Epithelial cell of esophagus (primary cell): ENCODE results near the gene ADAM10.

Experiments
- DNase-seq: peaks from one replicate; pipeline ENCODE4 v3.0.0; 2010; ENCODE audit warnings: low read depth
- H3K4me3 ChIP-seq: 2 replicates; pipeline ENCODE4 v1.5.1; 2011; ENCODE audit warnings: mild to moderate bottlenecking, low read length, control low read depth
- CTCF ChIP-seq: IDR thresholded peaks from 2 replicates; pipeline ENCODE4 v1.5.1; 2011; ENCODE audit warnings: low read depth, mild to moderate bottlenecking, low read length, control low read depth, inconsistent platforms; ENCODE audit not compliant: insufficient read depth; ENCODE audit errors: missing control alignments

ADAM10 gene

GRCh38 chr15:58641660-58642059 is 107.8 kb downstream of the ADAM10 start:
- H3K4me3 ChIP-seq = no peak overlapping the region
- no peak for DNase-seq
- TF ChIP-seq CTCF = no peak

GRCh38 chr15:58639992-58640391 is 109.5 kb downstream of the ADAM10 start:
- no peak overlapping the region for H3K4me3 ChIP-seq
- no peak for TF ChIP-seq CTCF
- no peak for DNase-seq

DNA sequence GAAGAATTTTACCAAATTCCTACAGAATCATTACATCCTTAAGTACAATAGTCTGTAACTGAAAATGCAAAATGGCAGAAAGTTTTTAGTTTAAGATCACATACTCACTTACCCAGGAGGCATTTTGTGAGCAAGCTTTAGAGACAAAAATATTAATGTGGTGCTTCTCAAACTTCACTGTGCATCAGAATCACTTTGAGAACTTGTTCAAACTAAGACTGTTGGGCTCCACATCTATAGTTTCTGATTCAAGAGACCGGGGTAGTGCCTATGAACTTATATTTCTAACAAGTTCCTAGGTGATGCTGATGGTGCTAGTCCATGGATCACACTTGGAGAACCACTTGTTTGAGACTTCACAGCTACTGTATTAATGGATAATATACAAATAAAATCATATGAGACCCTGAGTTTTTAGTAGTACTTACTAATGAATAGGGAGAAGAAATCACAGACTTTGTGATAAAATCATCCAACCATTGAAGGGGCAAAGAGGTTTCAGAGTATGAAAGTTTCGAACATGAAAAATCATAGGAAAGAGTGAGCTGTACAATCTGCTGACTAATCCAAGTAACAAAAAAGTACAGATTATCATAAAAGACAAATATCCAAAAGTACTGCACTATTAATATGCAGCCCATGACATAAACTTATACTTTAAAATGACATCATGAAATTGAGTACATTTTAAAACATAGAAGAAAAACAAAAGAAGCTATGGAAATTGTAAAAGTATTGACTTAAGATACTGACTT is 110.3 kb downstream of the ADAM10 start:
- TF ChIP-seq CTCF = no peak

GRCh38 chr15:58632789-58633188 is 116.7 kb downstream of the ADAM10 start:
- no peak overlapping the region for H3K4me3 ChIP-seq
- no peak for TF ChIP-seq CTCF
- DNase-seq = no peak

More for the DNA sequence above, 110.3 kb downstream of the ADAM10 start:
- H3K4me3 ChIP-seq = no peak overlapping the region
- no peak for DNase-seq

- H3K4me3 ChIP-seq = no peak overlapping the region
- no peak for TF ChIP-seq CTCF
- no peak for DNase-seq
Observed at GRCh38 chr15:58631319-58631718, 118.2 kb downstream of the ADAM10 start.

- DNase-seq = no peak
- H3K4me3 ChIP-seq = no peak overlapping the region
- no peak for TF ChIP-seq CTCF
Observed at GRCh38 chr15:58629625-58630024, 119.9 kb downstream of the ADAM10 start.
